Epithelial cell of proximal tubule (primary cell): ENCODE measurements around the gene ADGB. TPM values are rescaled to one million over a fixed set of nuclear protein-coding genes. Genes with fewer than 3 reads are reported as not detected.
"Not testable (repeated sequence)": the region's sequence is repeated elsewhere in the genome, so short reads cannot be mapped to it uniquely, and the experiment has no call there.

Source experiments
- DNase-seq: peaks from one replicate; pipeline ENCODE4 v3.0.0-alpha.2; 2011; ENCODE audit warnings: low read depth
- H3K4me3 ChIP-seq: 2 replicates; pipeline ENCODE4 v1.5.1; 2011; ENCODE audit warnings: low read depth, mild to moderate bottlenecking, low read length
- CTCF ChIP-seq: conservative IDR thresholded peaks from 2 replicates; pipeline ENCODE4 v1.5.1; 2012; ENCODE audit warnings: low read depth, mild to moderate bottlenecking, low read length
- total RNA-seq: library from RNA; depleted of rRNA; stranded (reverse); fragments of >200 nt; gene quantifications from 2 replicates; pipeline ENCODE4 v1.2.3, GENCODE V29; 2015

ADGB gene
- total RNA-seq, 1 donor from 2014 or later, result not detected

GRCh38 chr6:146775220-146775619 lies 176.4 kb downstream of the ADGB start:
- DNase-seq, result no peak
- TF ChIP-seq CTCF, result no peak
- H3K4me3 ChIP-seq, result no peak overlapping the region

- TF ChIP-seq CTCF, result no peak
- no peak for DNase-seq
- H3K4me3 ChIP-seq, result no peak overlapping the region
Measured at GRCh38 chr6:146781836-146782235, 183.1 kb downstream of the ADGB start.

GRCh38 chr6:146785001-146785585 lies 186.3 kb downstream of the ADGB start:
- DNase-seq, result no peak
- no peak overlapping the region for H3K4me3 ChIP-seq
- peak; percentile 73 for TF ChIP-seq CTCF

- no peak for DNase-seq
- no peak overlapping the region for H3K4me3 ChIP-seq
- TF ChIP-seq CTCF, result no peak
Measured at GRCh38 chr6:146787876-146788508, 189.2 kb downstream of the ADGB start.

- H3K4me3 ChIP-seq, result no peak overlapping the region
- no peak for TF ChIP-seq CTCF
- DNase-seq, result no peak
Measured at GRCh38 chr6:146790561-146791091, 191.9 kb downstream of the ADGB start.

GRCh38 chr6:146791930-146792329 lies 193.2 kb downstream of the ADGB start:
- TF ChIP-seq CTCF, result no peak
- H3K4me3 ChIP-seq, result no peak overlapping the region
- DNase-seq, result no peak

- H3K4me3 ChIP-seq, result not testable (repeated sequence)
Measured at GRCh38 chr6:146793218-146793617, 194.4 kb downstream of the ADGB start.

More at GRCh38 chr6:146793218-146793617, 194.4 kb downstream of the ADGB start:
- not testable (repeated sequence) for DNase-seq
